Left ventricle myocardium inferior (tissue), 1 donor: ENCODE results near the gene NDST1. TPM values are rescaled to one million over a fixed set of nuclear protein-coding genes. Genes with fewer than 3 reads are reported as not detected.
A peak's percentile ranks its signal among the peaks of the same experiment; 100 is the strongest.

ENCODE experiments used
- DNase-seq: peaks from one replicate; pipeline ENCODE4 v3.0.0-alpha.2; 2020
- H3K27ac ChIP-seq: fragments of 200-600 bp; replicated peaks from 2 replicates; pipeline ENCODE4 v1.8.0; 2021
- H3K27me3 ChIP-seq: fragments of 200-600 bp; 2 replicates; pipeline ENCODE4 v1.8.0; 2021; ENCODE audit warnings: low read depth
- H3K36me3 ChIP-seq: fragments of 200-600 bp; 2 replicates; pipeline ENCODE4 v1.8.0; 2021
- H3K4me1 ChIP-seq: fragments of 200-600 bp; 2 replicates; pipeline ENCODE4 v1.8.0; 2021
- H3K4me3 ChIP-seq: fragments of 200-600 bp; 2 replicates; pipeline ENCODE4 v1.8.0; 2021; ENCODE audit warnings: mild to moderate bottlenecking, moderate library complexity
- H3K9me3 ChIP-seq: fragments of 200-600 bp; replicated peaks from 2 replicates; pipeline ENCODE4 v1.8.0; 2021
- intact Hi-C: fragments of 100-400 bp; cut with micrococcal nuclease; formaldehyde crosslinking; loops from one replicate; pipeline ENCODE4 v1.11.0; 2022
- total RNA-seq: library from RNA; stranded (reverse); fragmentation: NEBNext Ultra II Directional; extraction: Animal tissue kit (Norgen Biotek cat#: 25700); gene quantifications from one replicate; pipeline ENCODE4 v1.2.1, GENCODE V29; 2021
- TF ChIP-seq, protein P1 (sequence below): fragments of 200-600 bp; IDR thresholded peaks from 2 replicates; pipeline ENCODE4 v1.8.0; 2021; ENCODE audit warnings: antibody characterized with exemption, mild to moderate bottlenecking, borderline replicate concordance
- donor health status: DM: no; HTN: yes; CAD: no; lungs with severe emphysema.

NDST1 gene
- total RNA-seq, 1 donor from 2014 or later, result 58.9 TPM

GRCh38 chr5:150487199-150488061 lies 20.5 kb upstream of the NDST1 start:
- intact Hi-C loops, result no loop called here
- no peaks in the 10 kb centered on the region for H3K9me3 ChIP-seq
- H3K36me3 ChIP-seq, result no peaks in the 10 kb centered on the region
- TF ChIP-seq, protein P1, sequence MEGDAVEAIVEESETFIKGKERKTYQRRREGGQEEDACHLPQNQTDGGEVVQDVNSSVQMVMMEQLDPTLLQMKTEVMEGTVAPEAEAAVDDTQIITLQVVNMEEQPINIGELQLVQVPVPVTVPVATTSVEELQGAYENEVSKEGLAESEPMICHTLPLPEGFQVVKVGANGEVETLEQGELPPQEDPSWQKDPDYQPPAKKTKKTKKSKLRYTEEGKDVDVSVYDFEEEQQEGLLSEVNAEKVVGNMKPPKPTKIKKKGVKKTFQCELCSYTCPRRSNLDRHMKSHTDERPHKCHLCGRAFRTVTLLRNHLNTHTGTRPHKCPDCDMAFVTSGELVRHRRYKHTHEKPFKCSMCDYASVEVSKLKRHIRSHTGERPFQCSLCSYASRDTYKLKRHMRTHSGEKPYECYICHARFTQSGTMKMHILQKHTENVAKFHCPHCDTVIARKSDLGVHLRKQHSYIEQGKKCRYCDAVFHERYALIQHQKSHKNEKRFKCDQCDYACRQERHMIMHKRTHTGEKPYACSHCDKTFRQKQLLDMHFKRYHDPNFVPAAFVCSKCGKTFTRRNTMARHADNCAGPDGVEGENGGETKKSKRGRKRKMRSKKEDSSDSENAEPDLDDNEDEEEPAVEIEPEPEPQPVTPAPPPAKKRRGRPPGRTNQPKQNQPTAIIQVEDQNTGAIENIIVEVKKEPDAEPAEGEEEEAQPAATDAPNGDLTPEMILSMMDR, result peak; percentile 30
- no peaks in the 10 kb centered on the region for H3K27me3 ChIP-seq
- H3K27ac ChIP-seq, result peak overlapping the region; percentile 98
- DNase-seq, result peak; percentile 45
- H3K4me1 ChIP-seq, result peaks cover 72% of the 10 kb centered on the region
- peak overlapping the region; percentile 93 for H3K4me3 ChIP-seq

- peaks cover 85% of the 10 kb centered on the region for H3K4me1 ChIP-seq
- peak; percentile 80 for DNase-seq
- H3K27me3 ChIP-seq, result no peaks in the 10 kb centered on the region
- H3K4me3 ChIP-seq, result peak overlapping the region; percentile 93
- peak overlapping the region; percentile 98 for H3K27ac ChIP-seq
- H3K9me3 ChIP-seq, result no peaks in the 10 kb centered on the region
- TF ChIP-seq, protein P1, result no peak
- no peaks in the 10 kb centered on the region for H3K36me3 ChIP-seq
- intact Hi-C loops, result no loop called here
Measured at GRCh38 chr5:150488519-150489359, 19.2 kb upstream of the NDST1 start.

GRCh38 chr5:150489360-150490295 lies 18.3 kb upstream of the NDST1 start:
- no peak for DNase-seq
- TF ChIP-seq, protein P1, result no peak
- Histone ChIP-seq H3K36me3 (no peaks in the 10 kb centered on the region), H3K4me1 (peaks cover 86% of the 10 kb centered on the region), H3K27me3 (no peaks in the 10 kb centered on the region), H3K4me3 (peak overlapping the region; percentile 93), H3K9me3 (no peaks in the 10 kb centered on the region), H3K27ac (peak overlapping the region; percentile 98)
- intact Hi-C loops, result no loop called here

GRCh38 chr5:150490296-150490669 lies 17.6 kb upstream of the NDST1 start:
- Histone ChIP-seq H3K9me3 (no peaks in the 10 kb centered on the region), H3K36me3 (no peaks in the 10 kb centered on the region), H3K4me1 (peaks cover 81% of the 10 kb centered on the region), H3K27me3 (no peaks in the 10 kb centered on the region), H3K27ac (peak overlapping the region; percentile 98), H3K4me3 (peak overlapping the region; percentile 93)
- TF ChIP-seq, protein P1, result no peak
- intact Hi-C loops, result no loop called here
- no peak for DNase-seq

DNA sequence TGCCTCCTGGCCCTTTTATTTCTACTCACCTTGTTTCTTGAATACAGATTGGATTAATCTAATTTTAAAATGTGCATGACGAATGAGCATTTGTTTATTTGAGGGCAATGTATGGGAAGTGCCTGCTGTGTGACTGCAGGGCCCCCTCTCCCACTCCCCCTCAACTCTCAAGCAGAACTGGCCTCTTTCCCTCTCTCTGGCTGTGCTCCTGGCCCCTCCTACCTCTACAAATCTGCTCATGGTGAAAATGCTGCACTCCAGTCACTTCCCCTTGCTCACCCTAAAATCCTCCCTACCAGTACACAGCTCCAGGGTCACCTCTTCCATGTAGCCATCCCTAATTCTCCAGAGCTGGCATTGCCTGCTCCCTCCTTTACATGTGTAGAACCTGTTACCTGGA lies 17.2 kb upstream of the NDST1 start:
- Histone ChIP-seq H3K4me3 (no peak overlapping the region), H3K27me3 (no peaks in the 10 kb centered on the region), H3K9me3 (no peaks in the 10 kb centered on the region), H3K27ac (peak overlapping the region; percentile 98), H3K36me3 (no peaks in the 10 kb centered on the region), H3K4me1 (peaks cover 77% of the 10 kb centered on the region)
- DNase-seq, result no peak
- intact Hi-C loops, result no loop called here
- TF ChIP-seq, protein P1, result no peak
